ENCODE measurements around the gene MINDY4.

Gene MINDY4

DNA sequence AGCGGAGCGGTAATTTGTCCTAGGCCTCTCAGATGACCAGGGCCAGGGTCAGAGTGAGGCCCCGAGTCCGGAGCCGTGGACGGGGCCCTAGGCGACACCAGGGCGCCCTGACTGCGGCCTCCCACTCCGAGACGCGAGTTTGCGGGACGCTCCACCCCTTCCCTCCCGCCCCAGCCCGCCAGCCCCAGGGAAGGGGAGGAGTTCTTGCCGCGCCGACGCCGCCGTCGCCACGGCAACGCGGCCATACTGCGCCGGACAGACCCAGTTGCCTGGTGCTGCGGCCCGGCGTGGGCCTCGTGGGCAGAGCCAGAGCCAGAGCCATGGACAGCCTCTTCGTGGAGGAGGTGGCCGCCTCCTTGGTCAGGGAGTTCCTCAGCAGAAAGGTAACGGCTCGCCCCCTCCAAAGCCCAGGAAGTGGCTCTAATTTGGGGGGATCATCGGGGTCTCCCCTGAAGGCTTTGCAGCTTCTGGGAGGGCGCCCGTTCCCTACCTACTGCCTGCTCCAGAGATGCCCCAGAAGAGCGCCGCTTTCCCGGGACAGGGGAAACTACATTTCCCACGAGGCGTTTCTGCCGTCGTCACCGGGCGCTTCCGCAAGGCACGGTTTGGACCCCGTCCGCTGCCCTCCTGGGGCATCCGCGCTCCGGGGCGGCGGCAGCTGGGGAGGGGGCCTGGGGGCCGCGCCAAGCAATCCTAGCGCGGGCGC lies at the start of gene MINDY4:
Gene MINDY4, plus strand, starts transcription at position 244 of the 706 bp plus-strand sequence. Its CDS starts 77 bp downstream, at position 321.
- peak; percentile 27 to 43 (median 35) for DNase-seq (ENCODE audit: low read depth in 2 of 3, low spot score in 2 of 3)

DNA sequence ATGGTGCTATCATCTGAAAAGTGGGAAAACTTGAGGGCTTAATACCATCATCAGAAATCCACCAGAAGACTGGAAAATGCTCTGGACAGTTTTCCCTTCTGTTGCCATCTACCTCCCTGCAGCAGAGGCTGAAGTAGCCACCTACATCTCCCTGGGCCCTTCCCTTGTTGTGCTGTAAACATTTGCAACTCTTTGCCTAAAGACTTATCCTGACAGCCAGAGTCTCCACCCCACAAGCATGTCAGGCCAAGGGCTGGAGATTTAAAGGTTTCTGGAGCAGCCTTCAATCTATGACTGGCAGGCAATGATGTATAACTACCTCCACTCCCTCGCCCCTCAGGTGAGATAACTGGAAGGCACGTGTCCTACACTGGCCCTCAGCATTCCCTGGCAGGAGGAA lies 49.0 kb upstream of the MINDY4 start:
- no peak for DNase-seq (ENCODE audit: low read depth in 2 of 3, low spot score in 2 of 3)

DNA sequence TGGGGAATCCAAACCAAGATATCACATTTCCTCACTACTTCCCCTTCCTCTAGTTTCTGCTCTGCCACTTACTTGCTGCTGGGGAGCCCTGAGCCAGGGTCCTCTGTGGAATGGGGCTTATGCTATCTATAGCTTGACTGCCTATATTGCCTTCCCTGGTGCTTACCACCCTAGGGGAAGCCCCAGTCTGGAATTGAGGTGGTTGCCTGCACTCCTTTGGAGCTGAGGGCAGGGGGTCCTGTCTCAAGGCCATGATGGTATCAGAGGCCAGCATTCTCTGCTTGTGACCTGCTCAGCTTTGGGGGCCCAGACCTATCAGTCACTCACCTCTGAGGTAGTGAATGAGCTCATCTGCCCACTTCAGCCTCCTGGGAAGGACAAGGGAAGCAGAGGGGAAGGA lies 48.5 kb upstream of the MINDY4 start:
- no peak for DNase-seq (ENCODE audit: low read depth in 2 of 3, low spot score in 2 of 3)

DNA sequence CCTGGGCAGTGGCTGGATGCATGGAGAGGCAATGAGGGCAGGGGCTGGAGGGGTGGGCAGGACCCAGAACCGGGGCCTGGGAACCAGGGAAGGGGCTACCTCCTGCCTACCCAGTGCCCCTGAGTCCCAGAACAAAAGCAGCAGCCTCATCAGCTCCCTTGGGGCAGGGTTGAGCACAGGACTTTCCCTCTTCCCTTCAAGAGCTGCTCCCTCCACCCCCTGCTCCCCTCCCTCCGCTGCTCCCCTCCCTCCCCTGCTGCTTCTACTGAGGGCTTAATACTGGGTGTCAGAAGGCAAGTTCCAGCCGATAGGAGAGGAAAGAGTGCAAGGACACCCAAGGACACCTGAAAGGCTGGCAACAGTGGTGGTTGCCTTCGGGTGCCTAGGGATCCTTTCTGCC lies 47.4 kb upstream of the MINDY4 start:
- no peak for DNase-seq (ENCODE audit: low read depth in 2 of 3, low spot score in 2 of 3)

DNA sequence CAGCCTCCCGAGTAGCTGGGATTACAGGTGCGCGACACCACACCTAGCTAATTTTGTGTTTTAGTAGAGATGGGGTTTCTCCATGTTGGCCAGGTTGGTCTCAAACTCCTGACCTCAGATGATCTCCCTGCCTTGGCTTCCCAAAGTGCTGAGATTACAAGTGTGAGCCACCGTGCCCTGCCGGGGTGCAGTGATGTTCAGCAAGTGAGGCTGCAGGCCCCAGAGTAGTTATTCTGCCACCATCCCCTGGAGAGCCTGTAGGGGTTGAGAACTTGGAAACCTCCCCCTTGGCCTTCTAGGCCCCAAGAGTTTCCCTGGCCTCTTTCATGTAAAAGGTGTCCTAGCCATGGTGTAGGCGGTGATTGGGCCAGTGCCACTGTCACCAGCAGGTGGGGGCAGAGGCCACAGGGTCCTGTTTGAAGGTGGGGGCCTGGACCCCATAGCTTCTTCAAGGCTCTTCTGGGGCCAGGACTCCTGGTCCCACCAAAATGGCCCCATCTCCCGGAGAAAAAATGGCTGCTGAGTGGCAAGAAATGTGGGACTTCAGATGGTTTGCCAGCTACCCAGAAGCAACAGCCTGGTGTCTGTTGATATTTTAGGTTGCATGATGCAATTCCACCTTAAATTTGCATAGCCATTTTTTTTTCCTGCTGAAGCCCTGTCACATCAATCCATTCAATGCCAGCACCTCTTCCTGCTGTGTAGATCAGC lies 44.8 kb upstream of the MINDY4 start:
- DNase-seq (ENCODE audit: low read depth in 2 of 3, low spot score in 2 of 3), result no peak

DNA sequence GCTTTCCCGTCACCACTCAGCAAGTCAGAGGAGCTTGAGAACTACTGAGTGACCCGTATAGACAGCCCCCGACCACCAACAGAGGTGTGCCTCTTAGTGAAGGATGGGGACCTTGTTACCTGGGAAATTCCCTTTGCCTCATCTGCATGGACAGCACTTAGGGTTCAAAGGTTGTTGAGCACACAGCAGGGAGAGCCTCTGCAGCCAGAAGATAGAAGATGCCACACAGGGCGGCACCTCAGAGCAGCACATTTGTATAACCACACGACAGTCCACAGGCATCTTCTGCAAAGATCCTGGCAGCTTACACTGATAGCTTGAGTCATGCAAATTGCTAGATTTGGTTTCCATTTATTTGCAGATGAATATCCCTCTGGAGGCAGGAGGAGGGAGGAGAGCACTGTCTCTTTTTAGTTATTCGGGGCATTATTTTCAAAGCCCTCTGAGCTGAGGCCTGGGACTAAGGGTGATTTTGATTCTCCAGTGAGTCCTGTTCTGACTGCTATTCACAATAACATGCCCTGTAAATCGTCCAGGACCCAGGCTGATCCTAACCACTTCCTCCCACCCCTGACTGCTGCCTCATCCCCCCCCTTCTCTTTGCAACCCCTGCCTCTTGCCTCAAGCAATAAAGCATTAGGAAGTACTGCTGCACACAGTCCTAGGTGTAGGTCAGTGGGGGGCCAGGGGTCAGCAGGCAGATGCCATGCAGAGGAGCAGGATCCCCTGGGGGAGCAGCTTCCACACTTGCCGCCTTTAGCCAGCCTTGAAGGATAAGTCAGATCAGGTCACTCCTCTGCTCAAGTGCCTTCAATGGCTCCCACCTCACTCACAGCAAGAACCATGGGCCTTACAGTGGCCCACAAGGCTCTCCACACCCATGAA lies 43.9 kb upstream of the MINDY4 start:
- no peak for DNase-seq (ENCODE audit: low read depth in 2 of 3, low spot score in 2 of 3)

DNA sequence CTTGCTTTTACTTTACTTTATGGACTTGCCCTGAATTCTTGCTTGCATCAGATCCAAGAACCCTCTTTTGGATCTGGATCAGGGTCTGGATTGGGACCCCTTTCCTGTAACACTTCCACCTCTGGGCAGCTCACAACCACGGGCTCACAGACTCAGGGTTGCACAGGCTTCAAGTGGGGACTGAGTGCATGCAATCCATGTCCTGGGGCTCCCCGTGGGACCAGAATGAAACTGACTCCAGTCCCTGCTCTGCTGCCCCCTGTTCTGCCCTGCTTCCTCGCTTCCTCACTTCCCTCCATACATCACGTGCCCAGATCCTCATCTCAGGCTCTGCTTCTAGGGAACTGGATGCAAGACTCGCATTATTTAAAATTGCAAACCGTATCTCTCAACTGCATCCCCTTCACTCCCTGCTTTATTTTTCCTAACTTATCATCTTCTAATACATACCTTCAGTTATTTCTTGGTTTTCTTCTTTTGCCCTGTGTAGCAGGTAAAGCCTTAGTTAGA lies 42.6 kb upstream of the MINDY4 start:
- DNase-seq (ENCODE audit: low read depth in 2 of 3, low spot score in 2 of 3), result no peak

DNA sequence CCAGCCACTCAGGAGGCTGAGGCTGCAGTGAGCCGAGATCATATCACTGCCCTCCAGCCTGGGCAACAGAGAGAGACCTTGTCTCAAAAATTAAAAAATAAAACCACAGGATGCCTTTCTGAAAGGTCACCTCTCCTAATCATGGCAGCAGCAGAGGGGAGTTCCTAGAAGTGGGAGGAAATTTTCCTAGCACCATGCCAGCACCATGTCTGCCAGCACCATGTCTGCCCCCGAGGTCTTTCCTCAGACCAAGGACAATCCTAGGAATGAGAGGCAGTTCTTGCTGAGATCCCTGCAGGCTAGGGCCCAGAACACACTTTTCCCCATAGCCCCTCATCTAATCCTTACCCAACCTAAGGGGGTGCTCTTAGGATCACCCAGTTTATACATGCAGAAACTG lies 41.6 kb upstream of the MINDY4 start:
- no peak for DNase-seq (ENCODE audit: low read depth in 2 of 3, low spot score in 2 of 3)

DNA sequence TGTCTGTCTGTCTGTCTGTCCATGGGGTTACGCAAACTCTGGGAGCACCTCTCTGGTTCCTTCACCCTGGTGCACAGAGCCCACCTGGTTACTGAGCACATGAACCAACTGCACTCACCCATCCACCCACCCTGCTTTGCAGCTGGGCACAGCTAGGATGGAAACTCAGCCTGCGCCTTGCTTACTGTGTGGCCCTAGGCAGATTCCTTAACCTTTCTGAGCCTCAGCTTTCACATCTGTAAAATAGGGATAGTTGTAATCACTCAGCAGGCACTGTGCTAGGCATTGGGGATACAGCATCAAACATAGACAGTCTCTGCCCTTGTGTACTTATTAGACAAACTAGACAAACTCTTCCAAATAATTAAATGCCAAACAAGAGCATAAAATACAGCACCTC lies 41.1 kb upstream of the MINDY4 start:
- no peak for DNase-seq (ENCODE audit: low read depth in 2 of 3, low spot score in 2 of 3)

DNA sequence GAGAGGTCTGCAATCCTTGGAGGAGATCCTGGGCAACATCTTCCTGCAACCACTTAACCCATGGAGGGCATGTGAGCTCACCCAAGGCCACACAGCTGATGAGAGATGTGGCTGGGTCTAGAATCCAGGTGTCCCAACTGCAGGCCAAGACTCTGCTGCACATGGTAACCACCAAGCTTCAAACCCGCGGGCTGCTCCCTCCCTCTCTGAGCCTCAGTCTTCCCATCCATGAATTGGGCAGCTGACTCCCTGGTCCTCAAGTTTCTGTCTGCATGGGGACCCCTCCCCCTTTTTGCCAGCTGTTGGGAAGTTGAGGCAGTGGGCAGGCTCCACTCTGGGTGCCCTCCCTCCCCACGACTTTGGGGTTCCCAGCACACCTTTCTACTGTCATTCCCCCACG lies 40.2 kb upstream of the MINDY4 start:
- no peak for DNase-seq (ENCODE audit: low read depth in 2 of 3, low spot score in 2 of 3)

DNA sequence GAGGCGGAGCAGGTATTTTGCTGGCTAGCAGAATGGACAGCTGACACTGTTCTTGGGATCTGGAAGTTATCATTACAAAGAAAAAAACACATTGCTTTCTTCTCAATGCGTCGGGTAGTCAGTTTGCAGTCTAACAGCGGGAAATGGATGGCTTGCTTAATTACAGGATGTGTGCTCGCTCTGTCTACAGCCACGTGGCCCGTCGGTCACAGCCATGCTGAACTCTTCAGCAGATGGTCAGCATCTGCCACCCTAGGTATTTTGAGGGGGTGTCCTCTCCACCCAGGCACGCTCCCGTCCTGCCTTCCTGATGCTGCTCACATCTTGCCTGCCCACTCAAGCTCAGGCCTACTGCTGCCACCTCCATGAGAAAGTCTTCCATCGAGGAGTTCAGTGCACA lies 39.6 kb upstream of the MINDY4 start:
- no peak for DNase-seq (ENCODE audit: low read depth in 2 of 3, low spot score in 2 of 3)

DNA sequence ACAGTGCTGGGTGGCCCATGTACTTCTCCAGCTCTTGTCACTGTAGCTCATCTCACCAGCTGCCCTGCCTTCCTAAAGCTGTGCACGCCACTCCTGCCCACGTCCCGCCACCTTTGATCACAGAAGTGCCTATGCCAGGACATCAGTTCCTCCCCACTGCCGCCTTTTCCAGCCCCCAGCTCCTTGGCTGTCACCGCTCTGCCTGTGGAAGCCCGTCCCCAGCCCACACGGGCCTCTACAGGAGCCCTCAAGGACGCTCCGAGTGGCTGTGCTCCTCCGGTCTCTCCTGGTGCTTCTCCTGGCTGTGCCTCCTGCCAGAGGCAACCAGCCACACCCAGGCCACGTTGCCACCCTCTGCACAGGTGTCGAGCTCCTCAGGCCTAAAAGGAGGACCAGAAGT lies 38.6 kb upstream of the MINDY4 start:
- DNase-seq (ENCODE audit: low read depth in 2 of 3, low spot score in 2 of 3), result no peak

DNA sequence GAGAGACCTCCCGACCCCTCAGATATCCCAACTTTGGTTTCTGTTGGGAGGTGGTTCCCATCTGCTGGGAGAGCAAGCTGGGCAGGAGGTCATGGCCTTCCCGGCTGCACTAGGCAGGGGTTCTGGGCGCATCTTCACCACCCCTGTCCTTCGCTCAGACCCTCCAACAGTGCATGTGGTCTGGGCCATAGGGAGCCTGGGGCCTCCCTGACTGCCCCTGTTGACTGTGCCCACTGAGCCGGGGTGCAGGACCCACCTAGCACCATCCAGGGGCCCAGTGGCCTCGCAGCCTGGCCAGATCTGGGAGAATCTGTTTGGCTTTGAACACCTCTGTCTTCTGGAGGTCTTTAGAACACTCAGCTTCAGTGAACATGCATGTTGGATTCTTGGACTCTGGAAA lies 38.0 kb upstream of the MINDY4 start:
- DNase-seq (ENCODE audit: low read depth in 2 of 3, low spot score in 2 of 3), result no peak

DNA sequence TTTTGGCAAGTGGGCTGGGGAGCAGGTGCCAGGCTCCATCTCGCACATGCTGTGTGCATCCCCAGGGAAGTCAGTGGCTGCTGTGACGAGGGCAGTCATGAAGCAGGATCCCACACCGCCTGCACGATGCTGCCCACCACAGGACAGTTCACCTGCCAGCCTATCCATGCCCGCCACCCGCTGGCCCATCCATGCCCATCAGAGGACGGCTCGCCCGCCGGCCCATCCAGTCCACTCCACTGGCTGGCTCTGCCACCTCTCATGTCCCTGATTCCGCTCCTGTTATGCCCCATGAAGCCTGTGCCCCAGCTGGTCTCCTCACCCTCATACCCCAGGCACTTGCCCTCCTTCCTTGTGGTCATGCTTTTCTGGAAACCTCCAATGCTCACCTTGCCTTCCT lies 37.5 kb upstream of the MINDY4 start:
- DNase-seq (ENCODE audit: low read depth in 2 of 3, low spot score in 2 of 3), result no peak

DNA sequence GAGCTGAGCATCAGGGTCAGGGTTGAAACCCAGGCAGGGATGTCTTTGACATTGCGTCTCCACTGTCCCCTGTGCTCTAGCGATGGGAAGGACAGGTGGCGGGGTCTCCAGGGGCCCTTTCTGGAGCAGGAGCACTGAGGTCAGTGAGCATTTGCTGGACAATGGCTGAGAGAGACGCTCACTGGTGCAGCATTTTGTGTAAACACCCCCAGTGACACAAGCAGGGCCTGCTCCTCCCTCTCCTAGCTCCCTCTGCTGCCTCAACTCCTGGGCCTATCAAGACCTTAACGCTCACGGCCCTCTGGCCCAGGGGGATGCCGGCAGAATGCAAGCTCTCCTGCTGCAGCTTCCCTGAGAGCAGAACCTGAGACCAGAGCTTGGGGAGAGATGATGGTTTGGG lies 36.7 kb upstream of the MINDY4 start:
- no peak for DNase-seq (ENCODE audit: low read depth in 2 of 3, low spot score in 2 of 3)

DNA sequence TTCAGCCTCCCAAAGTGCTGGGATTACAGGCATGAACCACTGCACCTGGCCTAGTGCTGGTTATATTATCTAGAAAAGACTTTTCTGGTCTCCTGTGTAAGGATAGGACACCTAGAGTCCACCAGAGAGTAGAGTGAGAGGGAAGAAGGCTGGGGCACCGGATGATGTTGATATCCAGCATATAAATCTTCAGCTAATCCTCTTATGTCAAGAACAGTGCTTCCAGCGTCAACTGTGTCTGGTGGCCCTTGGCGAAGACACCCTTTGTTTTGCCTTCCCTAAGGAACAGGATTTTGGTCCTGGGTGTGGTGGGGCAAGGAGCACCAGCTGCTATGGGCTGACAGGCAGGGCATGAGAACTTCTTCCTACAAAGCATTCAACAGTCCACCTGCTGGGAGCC lies 35.6 kb upstream of the MINDY4 start:
- DNase-seq (ENCODE audit: low read depth in 2 of 3, low spot score in 2 of 3), result no peak

DNA sequence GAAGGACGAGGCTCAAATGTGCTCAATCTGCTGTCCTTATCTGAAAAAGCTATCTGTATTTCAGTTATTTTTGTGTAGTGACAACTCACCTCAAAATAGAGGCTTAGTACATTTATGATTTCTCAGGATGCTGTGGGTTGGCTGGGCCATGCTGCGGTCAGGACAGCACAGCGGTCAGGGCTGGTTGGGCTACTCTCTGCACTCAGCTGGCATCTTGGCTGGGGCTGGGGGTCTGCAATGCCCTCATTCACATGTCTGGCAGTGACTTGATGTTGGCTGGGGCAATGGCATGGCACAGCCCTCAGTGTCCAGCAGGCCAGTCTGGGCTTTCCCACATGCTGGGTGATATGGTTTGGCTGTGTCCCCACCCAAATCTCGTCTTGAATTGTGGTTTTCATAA lies 34.9 kb upstream of the MINDY4 start:
- DNase-seq (ENCODE audit: low read depth in 2 of 3, low spot score in 2 of 3), result no peak

DNA sequence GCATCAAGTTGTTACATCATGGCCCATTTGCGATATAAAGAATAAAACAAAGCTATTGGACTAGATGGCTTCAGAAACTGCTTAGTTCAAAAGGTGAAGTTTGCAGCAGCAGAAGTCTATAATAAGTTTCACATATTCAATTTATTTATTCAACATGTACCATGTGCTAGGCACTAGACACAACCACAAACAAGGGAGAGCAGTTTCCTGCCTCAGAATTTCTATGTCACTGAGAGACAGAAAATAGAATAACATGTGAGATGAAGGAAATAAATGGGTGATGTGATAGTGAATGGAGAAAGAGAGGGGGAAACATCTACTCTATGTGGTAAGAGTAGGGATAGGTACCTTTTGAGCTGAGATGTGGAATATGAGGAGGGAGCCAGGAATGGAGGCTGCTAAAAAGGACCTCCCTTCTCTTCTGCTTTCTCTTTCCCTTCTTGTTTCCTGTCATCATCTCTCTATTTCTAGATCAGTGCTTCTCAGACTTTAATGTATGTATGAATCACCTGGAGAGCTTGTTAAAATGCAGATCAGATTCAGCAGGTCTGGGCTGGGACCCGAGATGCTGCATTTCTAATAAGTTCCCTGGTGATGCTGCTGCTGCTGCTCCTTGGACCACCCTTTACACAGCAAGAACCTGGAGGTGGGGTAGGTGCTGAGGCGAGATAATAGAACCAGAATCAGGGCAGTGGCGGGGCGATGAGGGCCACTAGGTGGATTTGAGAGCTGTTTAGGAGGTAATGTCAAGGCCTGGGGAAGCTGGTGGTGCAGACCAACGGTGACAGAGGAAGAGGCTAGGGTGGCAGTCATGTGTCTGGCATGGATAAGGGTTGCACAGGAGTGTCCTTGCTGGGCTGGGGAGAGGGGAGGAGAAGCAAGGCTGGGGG lies 32.9 kb upstream of the MINDY4 start:
- DNase-seq (ENCODE audit: low read depth in 2 of 3, low spot score in 2 of 3), result no peak

DNA sequence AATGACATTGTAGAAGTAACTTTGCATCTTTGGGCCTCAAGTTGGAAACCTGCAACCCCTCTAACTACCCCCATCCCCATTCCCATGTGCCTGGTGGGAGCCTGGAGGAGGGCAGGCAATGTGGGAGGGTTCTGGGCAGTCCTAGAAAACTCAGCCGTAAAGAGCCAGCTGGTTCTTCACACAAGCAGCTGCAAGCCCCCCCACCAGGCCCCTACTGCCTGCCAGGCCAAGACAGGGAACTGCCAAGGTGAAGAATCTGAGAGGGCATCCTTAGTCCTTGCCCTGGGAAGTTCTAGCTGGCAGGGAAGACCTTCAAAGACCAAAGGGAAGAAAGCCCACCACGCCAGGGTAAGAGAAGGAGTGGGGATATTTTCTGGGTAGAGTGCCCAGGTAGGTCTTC lies 31.5 kb upstream of the MINDY4 start:
- no peak for DNase-seq (ENCODE audit: low read depth in 2 of 3, low spot score in 2 of 3)

DNA sequence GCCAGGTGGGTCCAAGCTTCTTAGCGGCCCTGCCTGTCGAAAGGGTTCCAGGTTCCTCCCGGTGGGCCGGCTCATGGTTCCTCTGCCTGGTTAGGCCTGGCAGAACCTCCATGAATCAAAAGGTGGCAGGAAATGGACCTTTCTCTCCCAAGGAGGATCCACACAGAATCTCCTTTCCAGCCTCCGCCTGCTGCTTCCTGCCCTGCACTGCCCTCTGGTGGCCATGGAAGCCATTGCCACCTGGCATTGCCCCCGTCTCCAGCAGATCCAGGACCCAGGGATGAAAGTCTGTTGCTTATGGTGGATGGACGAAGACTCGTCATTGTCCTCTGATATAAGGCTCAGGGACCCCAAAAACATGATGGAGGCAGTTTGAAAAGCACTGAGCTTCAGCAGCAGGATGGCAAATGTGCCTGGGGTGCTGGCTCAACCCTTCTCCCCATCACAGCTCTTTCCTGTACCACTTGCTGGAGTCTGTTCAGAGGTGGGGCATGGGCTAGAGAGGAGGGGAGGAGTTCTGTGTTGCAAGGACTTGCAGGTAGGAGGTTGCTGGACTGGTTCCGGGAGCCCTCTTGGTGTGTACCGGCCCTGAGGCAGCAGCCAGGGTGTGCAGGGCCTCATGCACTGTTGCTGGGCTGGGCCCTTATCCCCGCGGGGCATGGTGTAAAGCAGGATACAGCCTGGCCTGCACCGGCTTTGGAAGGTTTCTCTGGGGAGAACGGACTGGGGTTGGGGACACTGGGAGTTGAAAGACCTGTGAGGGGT lies 30.6 kb upstream of the MINDY4 start:
- peak; percentile 33 to 72 (median 63) for DNase-seq (ENCODE audit: low read depth in 2 of 3, low spot score in 2 of 3)
